Endothelial cell of umbilical vein (primary cell): ENCODE results near the gene ADCY2.

Experiments used
- CTCF ChIP-seq, 2 donors: IDR thresholded peaks; 1 replicate in 1 of 2; 2 replicates in 1 of 2; pipeline ENCODE4 v1.5.1; 2011; ENCODE audit warnings: low read length in 2 of 2, mild to moderate bottlenecking in 2 of 2, moderate library complexity in 2 of 2, control low read depth in 1 of 2, inconsistent platforms in 1 of 2, low read depth in 1 of 2; ENCODE audit not compliant: insufficient read depth in 1 of 2; ENCODE audit errors: extremely low read depth in 1 of 2
- EZH2 ChIP-seq: IDR thresholded peaks from 2 replicates; pipeline ENCODE4 v1.6.1; 2012; ENCODE audit warnings: borderline replicate concordance, low read depth, mild to moderate bottlenecking, moderate library complexity, low read length, inconsistent platforms; ENCODE audit not compliant: severe bottlenecking
- FOS ChIP-seq: IDR thresholded peaks from 2 replicates; pipeline ENCODE4 v1.6.1; 2011; ENCODE audit warnings: mild to moderate bottlenecking, low read length, moderate library complexity, borderline replicate concordance; ENCODE audit not compliant: insufficient read depth
- MAX ChIP-seq: IDR thresholded peaks from 2 replicates; pipeline ENCODE4 v1.6.1; 2011; ENCODE audit not compliant: insufficient read depth, insufficient read length
- POLR2A ChIP-seq: IDR thresholded peaks from 2 replicates; pipeline ENCODE4 v1.6.1; 2012; ENCODE audit warnings: low read depth, mild to moderate bottlenecking, control low read depth, low read length

- TF ChIP-seq FOS (no peak), POLR2A (no peak), CTCF (IDR thresholded peaks at IDR 0.05; ENCODE audit: extremely low read depth in 1 of 2, insufficient read depth in 1 of 2, low read depth in 1 of 2, low read length in 2 of 2) (no peak), MAX (no peak), EZH2 (no peak)
Measured at GRCh38 chr5:7644723-7645122, 248.8 kb downstream of the ADCY2 start.
